Subcutaneous abdominal adipose tissue (tissue), 5 donors: ENCODE measurements around the gene LAMB4.

Source experiments
- H3K27ac ChIP-seq: one replicate; pipeline ENCODE4 v1.7.0; 2013; ENCODE audit warnings: low read depth, mild to moderate bottlenecking, inconsistent platforms, low read length, moderate library complexity
- H3K27me3 ChIP-seq, 5 donors: one replicate each; pipeline ENCODE4 v1.7.0; 2013; ENCODE audit warnings: low read length in 5 of 5, inconsistent platforms in 1 of 5; ENCODE audit not compliant: control insufficient read depth in 5 of 5, insufficient read depth in 4 of 5
- H3K36me3 ChIP-seq, 5 donors: one replicate each; pipeline ENCODE4 v1.7.0; 2013; ENCODE audit warnings: low read length in 5 of 5; ENCODE audit not compliant: control insufficient read depth in 5 of 5, insufficient read depth in 5 of 5
- H3K4me1 ChIP-seq, 5 donors: one replicate each; pipeline ENCODE4 v1.7.0; 2013; ENCODE audit warnings: low read length in 5 of 5, mild to moderate bottlenecking in 3 of 5, moderate library complexity in 1 of 5; ENCODE audit not compliant: control insufficient read depth in 5 of 5, insufficient read depth in 5 of 5
- H3K4me3 ChIP-seq, 5 donors: one replicate each; pipeline ENCODE4 v1.7.0; 2013; ENCODE audit warnings: low read length in 5 of 5, low read depth in 1 of 5
- H3K9ac ChIP-seq, 5 donors: one replicate each; pipeline ENCODE4 v1.7.0; 2013; ENCODE audit warnings: low read length in 5 of 5, mild to moderate bottlenecking in 4 of 5, moderate library complexity in 3 of 5
- H3K9me3 ChIP-seq, 5 donors: one replicate each; pipeline ENCODE4 v1.7.0; 2013; ENCODE audit warnings: low read length in 5 of 5; ENCODE audit not compliant: control insufficient read depth in 5 of 5
- donor health status: healthy.
- donor health status: healthy.
- donor health status: healthy.
- donor health status: healthy.
- donor health status: healthy.

The LAMB4 gene

GRCh38 chr7:108014215-108014614 lies 115.9 kb downstream of the LAMB4 start:
- Histone ChIP-seq H3K36me3 (no peaks in the 10 kb centered on the region), H3K9ac (no peak overlapping the region), H3K27ac (no peak overlapping the region), H3K27me3 (no peaks in the 10 kb centered on the region), H3K9me3 (no peaks in the 10 kb centered on the region), H3K4me3 (no peak overlapping the region), H3K4me1 (no peaks in the 10 kb centered on the region)

- Histone ChIP-seq H3K27me3 (no peaks in the 10 kb centered on the region), H3K4me3 (no peak overlapping the region), H3K36me3 (no peaks in the 10 kb centered on the region), H3K27ac (no peak overlapping the region), H3K9me3 (no peaks in the 10 kb centered on the region), H3K4me1 (no peaks in the 10 kb centered on the region), H3K9ac (no peak overlapping the region)
These were observed 117.4 kb downstream of the LAMB4 start for GRCh38 chr7:108012499-108013430.

- H3K27me3 ChIP-seq, result no peaks in the 10 kb centered on the region
- no peaks in the 10 kb centered on the region for H3K9me3 ChIP-seq
- H3K9ac ChIP-seq, result no peak overlapping the region
- peaks cover 0 to 2% (median 0%) of the 10 kb centered on the region in 5 donors for H3K4me1 ChIP-seq
- no peak overlapping the region for H3K4me3 ChIP-seq
- H3K27ac ChIP-seq, result no peak overlapping the region
- no peaks in the 10 kb centered on the region for H3K36me3 ChIP-seq
These were observed 119.8 kb downstream of the LAMB4 start for GRCh38 chr7:108010377-108010776.

GRCh38 chr7:108009873-108010272 lies 120.3 kb downstream of the LAMB4 start:
- no peak overlapping the region for H3K4me3 ChIP-seq
- peaks cover 0 to 2% (median 0%) of the 10 kb centered on the region in 5 donors for H3K4me1 ChIP-seq
- no peaks in the 10 kb centered on the region for H3K36me3 ChIP-seq
- H3K27ac ChIP-seq, result no peak overlapping the region
- H3K27me3 ChIP-seq, result no peaks in the 10 kb centered on the region
- no peaks in the 10 kb centered on the region for H3K9me3 ChIP-seq
- H3K9ac ChIP-seq, result no peak overlapping the region

- Histone ChIP-seq H3K36me3 (no peaks in the 10 kb centered on the region), H3K27me3 (no peaks in the 10 kb centered on the region), H3K27ac (no peak overlapping the region), H3K4me1 (peaks cover 0 to 12% (median 8%) of the 10 kb centered on the region in 5 donors), H3K4me3 (no peak overlapping the region), H3K9ac (no peak overlapping the region), H3K9me3 (no peaks in the 10 kb centered on the region)
These were observed 121.3 kb downstream of the LAMB4 start for GRCh38 chr7:108008827-108009226.

- H3K4me3 ChIP-seq, result no peak overlapping the region
- no peaks in the 10 kb centered on the region for H3K9me3 ChIP-seq
- H3K9ac ChIP-seq, result no peak overlapping the region
- H3K27ac ChIP-seq, result no peak overlapping the region
- no peaks in the 10 kb centered on the region for H3K27me3 ChIP-seq
- no peaks in the 10 kb centered on the region for H3K36me3 ChIP-seq
- peaks cover 0 to 17% (median 14%) of the 10 kb centered on the region in 5 donors for H3K4me1 ChIP-seq
These were observed 121.9 kb downstream of the LAMB4 start for GRCh38 chr7:108008240-108008639.

- H3K27ac ChIP-seq, result no peak overlapping the region
- H3K9me3 ChIP-seq, result no peaks in the 10 kb centered on the region
- H3K4me3 ChIP-seq, result no peak overlapping the region
- H3K4me1 ChIP-seq, result peaks cover 0 to 21% (median 15%) of the 10 kb centered on the region in 5 donors
- no peak overlapping the region for H3K9ac ChIP-seq
- H3K27me3 ChIP-seq, result no peaks in the 10 kb centered on the region
- H3K36me3 ChIP-seq, result no peaks in the 10 kb centered on the region
These were observed 122.4 kb downstream of the LAMB4 start for GRCh38 chr7:108007762-108008161.

- H3K4me3 ChIP-seq, result no peak overlapping the region
- no peak overlapping the region for H3K27ac ChIP-seq
- no peaks in the 10 kb centered on the region for H3K36me3 ChIP-seq
- no peak overlapping the region for H3K9ac ChIP-seq
- no peaks in the 10 kb centered on the region for H3K9me3 ChIP-seq
- no peaks in the 10 kb centered on the region for H3K27me3 ChIP-seq
- H3K4me1 ChIP-seq, result peaks cover 0 to 26% (median 20%) of the 10 kb centered on the region in 5 donors
These were observed 122.9 kb downstream of the LAMB4 start for GRCh38 chr7:108007261-108007660.

GRCh38 chr7:108004220-108005142 lies 125.7 kb downstream of the LAMB4 start:
- Histone ChIP-seq H3K27ac (peak overlapping the region; percentile 21), H3K36me3 (no peaks in the 10 kb centered on the region), H3K9ac (no peak overlapping the region), H3K4me1 (peaks cover 0 to 45% (median 41%) of the 10 kb centered on the region in 5 donors), H3K4me3 (peak overlapping the region in 3 of 5 donors; percentile 15 to 84 (median 83)), H3K27me3 (peaks cover 0 to 2% (median 0%) of the 10 kb centered on the region in 5 donors), H3K9me3 (no peaks in the 10 kb centered on the region)

- Histone ChIP-seq H3K9me3 (no peaks in the 10 kb centered on the region), H3K4me3 (peak overlapping the region; percentile 63 to 89 (median 83)), H3K27ac (peak overlapping the region; percentile 84), H3K9ac (peak overlapping the region in 4 of 5 donors; percentile 60 to 79 (median 68)), H3K36me3 (no peaks in the 10 kb centered on the region), H3K4me1 (peaks cover 0 to 53% (median 41%) of the 10 kb centered on the region in 5 donors), H3K27me3 (peaks cover 0 to 2% (median 0%) of the 10 kb centered on the region in 5 donors)
These were observed 126.6 kb downstream of the LAMB4 start for GRCh38 chr7:108003599-108003935.
